Effector memory CD4-positive, alpha-beta T cell (primary cell): Measurements from ENCODE around the gene VWA3B.

Experiments
- DNase-seq, 3 donors: peaks; one replicate each; pipeline ENCODE4 v3.0.0-alpha.2; 2020
- H3K27ac ChIP-seq: 2 replicates; pipeline ENCODE4 v1.7.0; 2013; ENCODE audit warnings: mild to moderate bottlenecking, low read length, moderate library complexity; ENCODE audit not compliant: insufficient read depth, poor library complexity, severe bottlenecking
- H3K27me3 ChIP-seq: replicated peaks from 2 replicates; pipeline ENCODE4 v1.7.0; 2013; ENCODE audit warnings: mild to moderate bottlenecking, low read length; ENCODE audit not compliant: insufficient read depth, control insufficient read depth, poor library complexity, severe bottlenecking
- H3K36me3 ChIP-seq: 2 replicates; pipeline ENCODE4 v1.7.0; 2013; ENCODE audit warnings: mild to moderate bottlenecking, low read length, moderate library complexity; ENCODE audit not compliant: control insufficient read depth, insufficient read depth
- H3K4me1 ChIP-seq: 2 replicates; pipeline ENCODE4 v1.7.0; 2013; ENCODE audit warnings: low read length, mild to moderate bottlenecking; ENCODE audit not compliant: control insufficient read depth, insufficient read depth, poor library complexity, severe bottlenecking
- H3K4me3 ChIP-seq: 2 replicates; pipeline ENCODE4 v1.7.0; 2013; ENCODE audit warnings: low read length, low read depth, mild to moderate bottlenecking; ENCODE audit not compliant: insufficient read depth, poor library complexity, severe bottlenecking
- H3K9me3 ChIP-seq: 2 replicates; pipeline ENCODE4 v1.7.0; 2013; ENCODE audit warnings: mild to moderate bottlenecking, low read length, moderate library complexity; ENCODE audit not compliant: control insufficient read depth

VWA3B gene

DNA sequence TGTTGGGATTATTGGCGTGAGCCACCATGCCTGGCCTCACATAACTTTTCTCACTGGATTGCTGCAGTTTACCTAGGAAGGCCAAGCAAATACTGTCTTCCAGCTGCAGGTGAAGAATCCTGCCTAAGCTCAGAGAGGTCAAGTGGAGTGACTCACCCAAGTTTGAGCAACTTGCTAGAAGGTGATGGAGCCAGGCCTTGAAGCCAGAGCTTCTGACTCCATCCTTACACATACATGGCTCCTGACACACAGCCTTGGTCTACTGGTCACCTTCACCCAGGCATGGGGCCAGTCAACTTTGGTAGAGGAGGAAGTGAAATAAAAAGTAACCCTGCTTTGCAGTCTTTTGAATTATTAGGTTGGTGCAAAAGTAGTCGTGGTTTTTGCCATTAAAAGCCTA, 93.5 kb downstream of the VWA3B start:
- Histone ChIP-seq H3K4me1 (no peaks in the 10 kb centered on the region), H3K27ac (no peak overlapping the region), H3K27me3 (no peaks in the 10 kb centered on the region), H3K4me3 (no peak overlapping the region), H3K36me3 (no peaks in the 10 kb centered on the region), H3K9me3 (no peaks in the 10 kb centered on the region)
- no peak for DNase-seq

DNA sequence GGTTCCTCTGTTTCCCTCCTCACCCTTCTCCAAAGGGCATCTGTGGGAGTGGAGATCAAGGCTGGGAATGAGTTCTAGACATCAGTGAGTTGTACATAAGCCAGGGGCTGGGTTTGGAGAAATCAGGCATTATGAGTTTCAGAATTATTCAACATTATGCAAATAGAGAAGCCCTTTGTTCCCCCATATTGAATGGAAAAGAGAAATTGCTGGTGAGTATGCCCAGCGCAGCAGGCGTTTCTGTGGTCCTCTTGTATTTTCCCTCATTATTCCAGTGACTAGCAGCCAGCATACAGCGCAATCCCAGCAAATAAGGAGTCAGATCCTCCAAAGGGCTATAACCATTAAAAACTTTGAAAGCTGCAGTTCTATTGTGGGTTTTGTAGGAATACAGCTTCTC, 94.4 kb downstream of the VWA3B start:
- DNase-seq = no peak
- Histone ChIP-seq H3K27me3 (no peaks in the 10 kb centered on the region), H3K4me3 (no peak overlapping the region), H3K9me3 (no peaks in the 10 kb centered on the region), H3K27ac (no peak overlapping the region), H3K36me3 (no peaks in the 10 kb centered on the region), H3K4me1 (no peaks in the 10 kb centered on the region)

DNA sequence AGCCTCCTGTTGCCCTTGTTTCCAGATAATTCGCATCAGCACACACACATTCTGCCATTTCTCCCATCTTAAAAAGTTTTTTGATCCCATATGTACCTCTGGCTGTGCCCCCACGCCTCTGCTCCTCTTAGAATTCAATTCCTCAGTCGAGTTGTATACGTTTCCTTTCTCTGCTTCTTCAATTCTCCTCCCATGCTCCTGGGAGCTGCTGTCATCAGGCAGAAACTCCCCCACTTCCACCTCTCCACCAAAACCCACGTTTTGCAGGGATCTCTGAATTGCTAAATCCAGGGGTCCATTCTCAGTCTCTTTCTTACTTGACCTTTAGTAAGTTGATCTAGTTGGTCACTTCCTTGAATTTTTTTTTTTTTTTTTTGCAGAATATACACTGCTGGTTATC, 98.8 kb downstream of the VWA3B start:
- Histone ChIP-seq H3K36me3 (no peaks in the 10 kb centered on the region), H3K27me3 (no peaks in the 10 kb centered on the region), H3K4me3 (no peak overlapping the region), H3K9me3 (no peaks in the 10 kb centered on the region), H3K4me1 (no peaks in the 10 kb centered on the region), H3K27ac (no peak overlapping the region)
- no peak for DNase-seq

DNA sequence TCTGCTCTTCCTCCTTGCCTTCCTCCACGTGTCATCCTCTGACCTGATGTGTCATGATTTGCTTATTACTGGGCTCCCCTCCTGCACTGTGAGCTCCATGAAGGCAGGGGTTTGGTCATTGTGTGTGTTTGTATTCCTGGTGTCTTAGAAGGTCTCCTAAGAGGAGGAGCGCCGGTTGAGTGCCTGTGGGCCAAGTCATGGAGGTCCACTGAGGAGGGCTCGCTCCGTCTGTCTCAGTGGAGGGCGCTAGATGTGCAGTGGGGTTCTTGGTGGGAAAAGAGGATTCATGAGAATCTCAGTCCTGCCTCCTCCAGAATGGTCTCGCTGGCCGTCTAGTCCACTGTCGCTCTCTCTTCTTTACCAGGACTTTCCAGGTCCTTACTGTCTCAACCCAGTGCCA, 100.2 kb downstream of the VWA3B start:
- Histone ChIP-seq H3K27ac (no peak overlapping the region), H3K27me3 (no peaks in the 10 kb centered on the region), H3K4me3 (no peak overlapping the region), H3K4me1 (no peaks in the 10 kb centered on the region), H3K36me3 (no peaks in the 10 kb centered on the region), H3K9me3 (no peaks in the 10 kb centered on the region)
- no peak for DNase-seq

DNA sequence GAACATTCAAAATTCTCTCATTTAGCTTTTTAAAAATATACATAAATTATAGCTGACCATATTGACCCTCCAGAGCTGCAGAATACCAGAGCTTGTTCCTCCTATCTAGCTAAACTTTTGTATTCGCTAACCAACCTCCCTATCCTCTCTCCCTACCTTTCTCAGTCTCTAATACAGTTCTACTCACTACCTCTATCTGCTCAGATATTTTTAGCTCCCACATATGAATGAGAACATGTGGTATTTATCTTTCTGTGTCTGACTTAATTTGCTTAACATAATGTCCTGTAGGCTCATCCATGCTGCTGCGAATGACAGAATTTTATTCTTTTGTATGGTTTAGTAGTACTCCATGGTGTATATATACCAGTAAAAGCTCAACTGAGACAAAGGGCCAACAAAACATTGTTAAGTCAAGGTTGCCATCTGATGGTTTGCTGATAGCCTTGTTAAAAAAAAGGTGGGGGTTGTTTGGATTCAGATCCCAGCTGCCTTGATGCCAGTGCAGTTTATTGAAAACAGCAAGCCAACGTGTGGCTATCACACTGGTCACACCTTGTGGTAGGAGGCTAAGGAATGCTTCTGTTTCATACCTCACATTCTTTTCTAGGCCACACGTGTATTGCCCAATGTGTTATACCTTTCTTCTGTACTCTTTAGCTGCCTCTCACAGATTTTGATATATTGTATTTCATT, 101.5 kb downstream of the VWA3B start:
- no peak overlapping the region for H3K27ac ChIP-seq
- no peaks in the 10 kb centered on the region for H3K27me3 ChIP-seq
- no peak overlapping the region for H3K4me3 ChIP-seq
- H3K36me3 ChIP-seq = no peaks in the 10 kb centered on the region
- H3K4me1 ChIP-seq = no peaks in the 10 kb centered on the region
- DNase-seq = no peak
- H3K9me3 ChIP-seq = no peaks in the 10 kb centered on the region

DNA sequence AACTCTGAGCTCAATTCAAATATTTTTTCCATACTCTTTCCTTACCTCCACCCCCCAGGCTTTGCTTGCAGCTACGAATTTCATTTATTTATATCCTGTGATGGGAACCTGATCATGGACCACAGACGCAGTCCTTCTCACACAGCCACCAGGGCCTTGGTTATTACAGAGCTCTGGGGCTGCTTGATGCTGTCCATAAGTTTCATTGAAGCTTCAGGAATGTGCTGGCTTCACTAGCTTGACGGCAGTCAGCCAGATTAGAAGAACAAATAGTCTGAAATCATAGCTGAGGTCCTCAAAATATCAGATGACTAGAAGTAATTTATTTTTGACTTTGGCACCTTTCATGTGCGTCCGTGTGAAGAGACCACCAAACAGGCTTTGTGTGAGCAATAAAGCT, 104.9 kb downstream of the VWA3B start:
- Histone ChIP-seq H3K4me1 (no peaks in the 10 kb centered on the region), H3K4me3 (no peak overlapping the region), H3K36me3 (no peaks in the 10 kb centered on the region), H3K27me3 (no peaks in the 10 kb centered on the region), H3K9me3 (no peaks in the 10 kb centered on the region), H3K27ac (no peak overlapping the region)
- DNase-seq = no peak

DNA sequence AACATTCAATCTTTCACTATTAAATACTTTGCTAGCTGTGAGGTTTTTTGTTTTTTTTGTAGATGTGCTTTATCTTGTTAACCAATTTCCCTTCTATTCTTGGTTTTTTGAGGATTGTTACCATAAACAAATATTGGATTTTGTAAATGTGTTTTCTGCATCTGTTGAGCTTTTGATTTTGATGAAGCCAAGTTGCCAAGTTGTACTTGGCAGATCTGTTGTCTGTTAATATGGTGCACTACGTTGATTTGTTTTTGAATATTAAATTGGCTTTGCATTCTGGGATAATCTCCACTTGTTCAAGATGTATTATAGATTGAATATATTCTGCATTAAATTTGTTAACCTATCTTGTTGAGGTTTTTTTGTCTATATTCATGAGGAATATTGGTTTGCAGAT, 114.6 kb downstream of the VWA3B start:
- Histone ChIP-seq H3K9me3 (no peaks in the 10 kb centered on the region), H3K4me3 (no peak overlapping the region), H3K4me1 (no peaks in the 10 kb centered on the region), H3K27ac (no peak overlapping the region), H3K36me3 (no peaks in the 10 kb centered on the region), H3K27me3 (no peaks in the 10 kb centered on the region)
- DNase-seq = no peak

DNA sequence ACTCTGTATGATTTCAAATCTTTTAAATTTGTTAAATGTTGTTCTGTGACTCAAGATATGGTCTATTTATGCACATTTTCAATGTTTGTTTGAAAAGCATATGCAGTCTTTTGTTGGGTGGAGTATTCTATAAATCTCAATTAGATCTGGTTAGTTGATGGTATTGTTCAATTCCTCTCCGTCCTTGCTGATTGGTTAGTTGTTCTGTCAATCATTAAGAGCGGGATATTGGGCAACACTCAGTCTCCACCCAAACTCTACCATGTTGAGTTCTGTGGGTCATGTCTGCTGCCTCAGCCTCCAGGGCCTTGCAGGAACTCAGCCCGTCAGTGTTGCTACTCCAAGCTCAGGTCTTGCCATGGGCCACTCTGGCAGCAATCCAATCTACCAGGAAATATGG, 118.9 kb downstream of the VWA3B start:
- Histone ChIP-seq H3K9me3 (no peaks in the 10 kb centered on the region), H3K27me3 (no peaks in the 10 kb centered on the region), H3K4me1 (no peaks in the 10 kb centered on the region), H3K4me3 (no peak overlapping the region), H3K36me3 (no peaks in the 10 kb centered on the region), H3K27ac (no peak overlapping the region)
- DNase-seq = no peak

DNA sequence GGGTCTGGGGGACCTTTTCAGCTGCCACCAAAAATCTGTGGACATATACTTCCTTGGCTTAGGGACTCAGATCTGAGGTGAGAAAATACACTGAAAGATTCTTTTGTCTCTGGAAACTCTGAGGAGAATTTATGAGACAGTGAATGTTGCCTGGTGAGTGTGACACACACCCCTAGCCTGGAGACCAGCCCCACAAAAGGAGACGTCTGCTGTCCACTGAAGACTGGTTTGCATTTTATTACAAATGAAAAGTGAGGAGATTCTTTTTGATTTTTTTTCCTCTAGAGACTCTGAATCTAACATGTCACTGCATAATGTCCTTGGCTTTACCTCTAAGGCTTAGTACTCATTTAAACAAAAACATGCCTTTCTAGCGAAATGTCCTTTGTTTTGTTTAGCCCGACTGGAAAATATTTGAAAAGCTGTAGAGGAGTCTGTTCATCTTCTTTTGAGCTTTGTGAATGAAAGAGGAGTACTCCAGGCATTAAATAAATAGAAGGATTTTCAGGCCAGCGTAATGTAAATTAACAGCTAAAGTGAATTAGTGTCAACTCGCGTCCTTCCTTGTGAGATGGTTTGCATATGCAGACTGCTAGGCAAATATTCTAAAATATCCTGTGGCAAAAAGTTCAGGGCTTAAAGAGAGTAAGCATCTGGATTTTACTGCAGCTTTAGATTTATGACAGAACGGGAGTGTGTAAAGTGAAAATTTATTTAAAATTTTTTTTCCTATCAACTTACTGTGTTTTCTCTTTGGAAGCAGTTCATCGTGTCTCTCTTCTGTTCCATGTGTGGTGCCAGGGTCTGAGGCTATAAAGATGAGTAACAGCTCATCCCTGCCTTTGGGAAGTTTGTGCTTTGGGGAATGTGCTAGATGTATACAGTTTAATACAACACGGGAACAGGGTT, 125.4 kb downstream of the VWA3B start:
- no peaks in the 10 kb centered on the region for H3K36me3 ChIP-seq
- H3K4me3 ChIP-seq = no peak overlapping the region
- no peaks in the 10 kb centered on the region for H3K4me1 ChIP-seq
- no peaks in the 10 kb centered on the region for H3K9me3 ChIP-seq
- H3K27ac ChIP-seq = no peak overlapping the region
- no peak for DNase-seq
- H3K27me3 ChIP-seq = no peaks in the 10 kb centered on the region

DNA sequence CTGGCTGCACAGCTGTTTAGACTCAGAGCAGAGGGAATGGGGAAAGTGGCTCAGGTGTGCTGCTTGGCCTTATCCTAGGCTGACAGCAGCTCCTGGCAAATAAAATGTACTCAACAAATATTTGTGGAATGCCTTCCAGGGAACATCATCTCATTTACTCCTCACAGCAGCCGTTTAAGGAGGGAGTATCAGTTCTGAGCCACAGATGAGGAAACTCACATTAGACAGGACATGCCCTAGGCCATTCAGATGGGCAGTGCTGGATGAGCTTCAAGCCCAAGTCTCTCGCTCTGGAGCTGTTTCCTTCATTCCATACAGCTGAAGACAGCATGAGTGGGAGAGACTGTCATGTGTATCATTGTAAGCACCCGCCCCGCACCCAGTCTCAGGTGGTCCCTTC, 129.6 kb downstream of the VWA3B start:
- no peaks in the 10 kb centered on the region for H3K4me1 ChIP-seq
- no peak for DNase-seq
- H3K9me3 ChIP-seq = no peaks in the 10 kb centered on the region
- H3K4me3 ChIP-seq = no peak overlapping the region
- H3K27me3 ChIP-seq = no peaks in the 10 kb centered on the region
- H3K36me3 ChIP-seq = no peaks in the 10 kb centered on the region
- no peak overlapping the region for H3K27ac ChIP-seq
